MG63 (cell line): ENCODE measurements around the gene TAP2. TPM values are rescaled to one million over a fixed set of nuclear protein-coding genes. Genes with fewer than 3 reads are reported as not detected.
"Not testable (repeated sequence)": the region's sequence is repeated elsewhere in the genome, so short reads cannot be mapped to it uniquely, and the experiment has no call there.

Experiments
- DNase-seq: peaks from one replicate; pipeline ENCODE4 v3.0.0-alpha.2; 2020
- H3K27me3 ChIP-seq: fragments of 250-450 bp; sonication (Bioruptor Pico); 2 replicates; pipeline ENCODE4 v1.5.1; 2020; ENCODE audit warnings: mild to moderate bottlenecking, moderate library complexity
- H3K36me3 ChIP-seq: fragments of 250-450 bp; sonication (Bioruptor Pico); 2 replicates; pipeline ENCODE4 v1.5.1; 2020; ENCODE audit warnings: mild to moderate bottlenecking, moderate library complexity
- H3K4me3 ChIP-seq: fragments of 250-450 bp; sonication (Bioruptor Pico); 2 replicates; pipeline ENCODE4 v1.5.1; 2020; ENCODE audit warnings: mild to moderate bottlenecking, moderate library complexity
- H3K9me3 ChIP-seq: fragments of 250-450 bp; sonication (Bioruptor Pico); 2 replicates; pipeline ENCODE4 v1.5.1; 2020; ENCODE audit warnings: mild to moderate bottlenecking, moderate library complexity
- total RNA-seq: library from RNA; depleted of rRNA; stranded (reverse); fragments of >200 nt; shearing (Covaris generic); gene quantifications from 2 replicates; pipeline ENCODE4 v1.2.3, GENCODE V29; 2014; ENCODE audit warnings: low replicate concordance

TAP2 gene
- total RNA-seq, 1 experiment from 2014 or later: 112 TPM

- Histone ChIP-seq H3K27me3 (no peaks in the 10 kb centered on the region), H3K9me3 (no peaks in the 10 kb centered on the region), H3K4me3 (no peak within 1 kb of the TSS), H3K36me3 (peaks cover 43% of the 10 kb centered on the region)
- no peak for DNase-seq
These were observed 21.8 kb downstream of the TAP2 start, which contains the start of gene HLA-DOB for GRCh38 chr6:32816746-32817204. HLA-DOB (minus strand) TSS chr6:32817002; CDS start chr6:32816951, 51 bp downstream.

GRCh38 chr6:32815996-32816395 is 22.5 kb downstream of the TAP2 start:
- no peak for DNase-seq
- peaks cover 43% of the 10 kb centered on the region for H3K36me3 ChIP-seq
- H3K27me3 ChIP-seq: no peaks in the 10 kb centered on the region
- H3K4me3 ChIP-seq: no peak overlapping the region
- no peaks in the 10 kb centered on the region for H3K9me3 ChIP-seq

GRCh38 chr6:32815115-32815514 is 23.4 kb downstream of the TAP2 start:
- Histone ChIP-seq H3K9me3 (no peaks in the 10 kb centered on the region), H3K36me3 (peaks cover 43% of the 10 kb centered on the region), H3K4me3 (no peak overlapping the region), H3K27me3 (no peaks in the 10 kb centered on the region)
- no peak for DNase-seq

GRCh38 chr6:32814145-32814544 is 24.4 kb downstream of the TAP2 start:
- H3K36me3 ChIP-seq: peaks cover 40% of the 10 kb centered on the region

GRCh38 chr6:32809171-32809570 is 29.4 kb downstream of the TAP2 start:
- 0 out of 2 replicates have a peak, but pooled peaks cover 3% of the 10 kb centered on the region for H3K27me3 ChIP-seq
- no peak for DNase-seq
- no peak overlapping the region for H3K4me3 ChIP-seq
- H3K9me3 ChIP-seq: peaks cover 6% of the 10 kb centered on the region; the same call in 1 of the 2 replicates
- peaks cover 9% of the 10 kb centered on the region for H3K36me3 ChIP-seq

More at GRCh38 chr6:32814145-32814544, 24.4 kb downstream of the TAP2 start:
- no peak for DNase-seq
- no peak overlapping the region for H3K4me3 ChIP-seq
- no peaks in the 10 kb centered on the region for H3K27me3 ChIP-seq
- no peaks in the 10 kb centered on the region for H3K9me3 ChIP-seq

GRCh38 chr6:32807020-32807580 is 31.4 kb downstream of the TAP2 start:
- H3K9me3 ChIP-seq: peaks cover 6% of the 10 kb centered on the region; the same call in 1 of the 2 replicates
- H3K4me3 ChIP-seq: no peak overlapping the region
- 0 out of 2 replicates have a peak, but pooled peaks cover 3% of the 10 kb centered on the region for H3K27me3 ChIP-seq
- no peaks in the 10 kb centered on the region for H3K36me3 ChIP-seq
- no peak for DNase-seq

GRCh38 chr6:32805404-32805803 is 33.1 kb downstream of the TAP2 start:
- not testable (repeated sequence) for H3K36me3 ChIP-seq, DNase-seq, H3K4me3 ChIP-seq, H3K9me3 ChIP-seq
- H3K27me3 ChIP-seq: peaks cover 13% of the 10 kb centered on the region

GRCh38 chr6:32803416-32803815 is 35.1 kb downstream of the TAP2 start:
- Histone ChIP-seq H3K9me3 (peaks cover 6% of the 10 kb centered on the region; the same call in 1 of the 2 replicates), H3K4me3 (no peak overlapping the region), H3K36me3 (no peaks in the 10 kb centered on the region), H3K27me3 (peaks cover 13% of the 10 kb centered on the region)
- DNase-seq: no peak

GRCh38 chr6:32799740-32800139 is 38.8 kb downstream of the TAP2 start:
- H3K9me3 ChIP-seq: no peaks in the 10 kb centered on the region
- no peak for DNase-seq
- no peaks in the 10 kb centered on the region for H3K36me3 ChIP-seq
- peaks cover 19% of the 10 kb centered on the region for H3K27me3 ChIP-seq
- no peak overlapping the region for H3K4me3 ChIP-seq

GRCh38 chr6:32799168-32799567 is 39.4 kb downstream of the TAP2 start:
- Histone ChIP-seq H3K9me3 (no peaks in the 10 kb centered on the region), H3K36me3 (no peaks in the 10 kb centered on the region), H3K4me3 (no peak overlapping the region), H3K27me3 (peaks cover 19% of the 10 kb centered on the region)
- DNase-seq: no peak

GRCh38 chr6:32796848-32797776 is 41.4 kb downstream of the TAP2 start:
- no peak overlapping the region for H3K4me3 ChIP-seq
- peaks cover 19% of the 10 kb centered on the region for H3K27me3 ChIP-seq
- H3K36me3 ChIP-seq: no peaks in the 10 kb centered on the region
- no peak for DNase-seq
- no peaks in the 10 kb centered on the region for H3K9me3 ChIP-seq

GRCh38 chr6:32794510-32794909 is 44.0 kb downstream of the TAP2 start:
- H3K4me3 ChIP-seq: no peak overlapping the region
- H3K36me3 ChIP-seq: no peaks in the 10 kb centered on the region
- H3K27me3 ChIP-seq: peaks cover 12% of the 10 kb centered on the region
- H3K9me3 ChIP-seq: no peaks in the 10 kb centered on the region
- no peak for DNase-seq

GRCh38 chr6:32792901-32793435 is 45.6 kb downstream of the TAP2 start:
- Histone ChIP-seq H3K36me3 (no peaks in the 10 kb centered on the region), H3K27me3 (peaks cover 11% of the 10 kb centered on the region), H3K9me3 (no peaks in the 10 kb centered on the region), H3K4me3 (no peak overlapping the region)
- no peak for DNase-seq

- H3K9me3 ChIP-seq: no peaks in the 10 kb centered on the region
- H3K36me3 ChIP-seq: no peaks in the 10 kb centered on the region
- no peak overlapping the region for H3K4me3 ChIP-seq
- DNase-seq: no peak
- H3K27me3 ChIP-seq: peaks cover 6% of the 10 kb centered on the region
These were observed 48.2 kb downstream of the TAP2 start for GRCh38 chr6:32790306-32790705.
